Right kidney (tissue), 1 donor: Measurements from ENCODE around the gene ABHD3.
"Not testable (repeated sequence)": the region's sequence is repeated elsewhere in the genome, so short reads cannot be mapped to it uniquely, and the experiment has no call there.

Source experiments
- DNase-seq: peaks from one replicate; pipeline ENCODE4 v3.0.0-alpha.2; 2016

Gene ABHD3

DNA sequence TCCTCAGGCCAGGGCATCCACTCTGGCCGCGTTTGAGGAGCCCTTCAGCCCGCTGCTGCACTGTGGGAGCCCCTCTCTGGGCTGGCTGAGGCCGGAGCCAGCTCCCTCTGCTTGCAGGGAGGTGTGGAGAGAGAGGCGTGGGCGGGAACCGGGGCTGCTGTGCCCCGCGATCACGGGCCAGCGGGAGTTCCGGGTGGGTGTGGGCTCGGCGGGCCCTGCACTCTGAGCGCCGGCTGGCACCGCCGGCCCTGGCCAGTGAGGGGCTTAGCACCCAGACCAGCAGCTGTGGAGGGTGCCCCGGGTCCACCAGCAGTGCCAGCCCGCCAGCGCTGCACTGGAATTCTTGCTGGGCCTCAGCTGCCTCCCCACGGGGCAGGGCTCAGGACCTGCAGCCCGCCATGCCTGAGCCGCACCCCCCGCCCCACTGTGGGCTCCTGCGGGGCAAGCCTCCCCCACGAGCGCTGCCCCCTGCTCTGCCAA lies 1.9 kb upstream of the ABHD3 start:
- DNase-seq = no peak

DNA sequence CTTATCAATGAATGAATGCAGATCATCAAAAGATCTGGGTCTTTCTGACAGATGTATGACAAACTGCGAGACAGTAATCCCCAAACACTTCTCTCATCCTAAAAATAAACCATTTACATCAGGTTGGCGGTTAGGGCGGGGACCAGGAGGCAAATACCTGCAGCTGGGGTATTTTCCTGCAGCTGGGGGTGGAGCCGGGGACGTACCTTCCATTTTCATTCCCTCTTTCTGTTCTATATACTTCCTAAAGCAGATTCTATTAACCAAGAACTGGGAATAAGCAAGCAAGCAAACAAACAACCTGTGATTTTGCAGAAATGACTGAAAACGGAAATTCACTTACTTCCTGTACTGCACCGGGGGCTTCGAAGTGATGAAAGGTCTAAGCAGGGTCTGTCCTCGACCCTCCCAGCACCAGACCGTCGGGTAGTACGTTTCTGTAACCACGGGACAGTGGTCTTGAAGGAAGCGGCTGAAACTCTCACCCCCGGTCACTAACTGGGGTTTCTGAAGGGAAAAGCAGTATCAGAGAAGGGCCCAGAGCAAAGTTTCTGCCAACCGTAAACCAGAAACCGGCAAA lies 1.2 kb downstream of the ABHD3 start:
- no peak for DNase-seq

DNA sequence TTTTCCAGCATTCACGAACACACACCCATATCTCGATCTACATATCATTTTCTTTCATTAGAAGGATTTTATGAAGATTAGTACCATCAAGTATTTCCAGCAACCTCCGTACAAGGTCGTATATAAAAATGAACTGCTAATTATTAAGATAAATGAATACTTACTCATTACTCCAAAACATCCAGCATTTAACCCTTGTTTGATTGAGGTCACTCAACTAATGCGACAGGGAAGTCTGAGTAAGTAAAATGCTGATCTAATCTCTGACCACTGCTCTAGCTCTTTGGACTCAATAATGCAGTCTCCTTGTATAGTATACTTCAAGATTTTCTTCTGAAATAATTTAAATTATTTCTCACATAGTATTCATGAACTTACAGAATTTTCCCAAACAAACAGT lies 2.0 kb downstream of the ABHD3 start:
- no peak for DNase-seq

DNA sequence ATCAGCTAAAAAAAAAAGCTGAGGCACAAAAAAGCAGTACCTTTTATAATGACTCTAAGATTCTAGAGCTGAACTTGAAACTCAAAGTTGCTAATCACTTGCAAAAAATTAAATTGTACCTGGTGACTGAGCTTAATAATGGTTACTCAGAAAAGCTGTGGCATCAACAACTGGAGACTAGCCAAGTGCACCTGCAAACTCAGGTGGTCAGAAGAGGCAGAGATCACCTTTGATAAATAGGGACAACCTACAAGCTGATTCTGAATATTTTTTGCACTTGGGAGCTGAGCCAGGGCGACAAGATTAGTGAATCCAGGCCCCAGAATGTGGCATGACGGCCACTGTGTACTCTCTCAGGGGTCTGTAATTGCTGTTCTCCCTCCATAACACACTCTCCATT lies 3.0 kb downstream of the ABHD3 start:
- no peak for DNase-seq

DNA sequence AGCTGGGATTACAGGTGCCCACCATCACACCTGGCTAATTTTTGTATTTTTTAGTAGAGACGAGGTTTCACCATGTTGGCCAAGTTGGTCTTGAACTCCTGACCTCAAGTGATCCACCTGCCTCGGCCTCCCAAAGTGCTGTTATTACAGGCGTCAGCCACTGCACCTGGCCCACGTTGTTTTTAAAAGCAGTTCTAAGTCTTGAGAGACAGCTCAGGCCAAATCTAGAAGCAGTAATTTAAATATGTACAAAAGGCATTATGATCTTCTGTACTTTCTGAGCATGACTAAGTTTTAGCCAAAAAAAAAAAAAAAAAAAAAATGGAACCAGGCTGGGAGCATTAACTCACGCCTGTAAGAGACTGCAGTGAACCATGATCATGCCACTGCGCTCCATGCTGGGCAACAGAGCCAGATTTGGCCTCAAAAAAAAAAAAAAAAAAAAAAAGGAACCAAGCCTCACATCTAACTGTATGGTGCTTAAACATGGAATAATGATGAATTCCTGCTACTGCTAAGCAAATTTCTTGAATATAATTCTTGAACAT lies 4.0 kb downstream of the ABHD3 start:
- no peak for DNase-seq

DNA sequence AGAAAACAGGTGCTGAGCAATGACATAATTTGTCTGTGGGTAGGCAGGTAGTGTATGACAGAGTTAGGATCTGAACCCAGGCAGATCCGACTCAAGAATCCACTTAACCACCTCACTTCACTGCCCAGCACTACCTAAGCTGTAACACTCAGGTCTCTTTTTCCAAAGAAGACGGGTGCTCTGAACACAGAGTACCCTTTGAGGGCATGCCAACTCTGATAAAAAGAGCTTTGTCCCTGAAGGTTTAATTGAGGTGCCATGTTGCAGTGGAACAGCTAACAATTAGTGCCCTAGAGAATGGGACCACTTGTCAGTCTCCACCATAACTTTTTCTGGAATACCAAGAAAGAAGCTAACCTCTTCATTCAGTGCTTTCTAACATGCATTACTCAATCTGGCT lies 11.3 kb downstream of the ABHD3 start:
- no peak for DNase-seq

DNA sequence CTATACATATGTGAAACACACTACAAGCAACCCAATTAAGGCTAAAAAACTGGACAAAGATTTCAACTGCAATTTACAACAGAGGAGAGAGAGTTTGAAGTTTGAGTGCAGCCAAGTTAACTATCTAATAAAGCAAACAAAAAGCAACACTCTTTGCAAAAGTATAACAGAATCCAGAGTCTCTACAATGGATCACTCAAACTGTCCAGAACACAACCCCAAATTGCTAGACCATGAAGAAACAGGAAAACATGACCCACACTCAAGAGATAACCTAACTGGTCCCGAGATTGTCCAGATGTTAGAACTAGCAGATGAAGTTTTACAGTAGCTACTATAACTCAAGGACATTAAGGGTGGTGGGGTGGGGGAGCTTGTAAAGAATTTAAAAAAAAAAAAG lies 14.8 kb downstream of the ABHD3 start:
- DNase-seq = no peak

DNA sequence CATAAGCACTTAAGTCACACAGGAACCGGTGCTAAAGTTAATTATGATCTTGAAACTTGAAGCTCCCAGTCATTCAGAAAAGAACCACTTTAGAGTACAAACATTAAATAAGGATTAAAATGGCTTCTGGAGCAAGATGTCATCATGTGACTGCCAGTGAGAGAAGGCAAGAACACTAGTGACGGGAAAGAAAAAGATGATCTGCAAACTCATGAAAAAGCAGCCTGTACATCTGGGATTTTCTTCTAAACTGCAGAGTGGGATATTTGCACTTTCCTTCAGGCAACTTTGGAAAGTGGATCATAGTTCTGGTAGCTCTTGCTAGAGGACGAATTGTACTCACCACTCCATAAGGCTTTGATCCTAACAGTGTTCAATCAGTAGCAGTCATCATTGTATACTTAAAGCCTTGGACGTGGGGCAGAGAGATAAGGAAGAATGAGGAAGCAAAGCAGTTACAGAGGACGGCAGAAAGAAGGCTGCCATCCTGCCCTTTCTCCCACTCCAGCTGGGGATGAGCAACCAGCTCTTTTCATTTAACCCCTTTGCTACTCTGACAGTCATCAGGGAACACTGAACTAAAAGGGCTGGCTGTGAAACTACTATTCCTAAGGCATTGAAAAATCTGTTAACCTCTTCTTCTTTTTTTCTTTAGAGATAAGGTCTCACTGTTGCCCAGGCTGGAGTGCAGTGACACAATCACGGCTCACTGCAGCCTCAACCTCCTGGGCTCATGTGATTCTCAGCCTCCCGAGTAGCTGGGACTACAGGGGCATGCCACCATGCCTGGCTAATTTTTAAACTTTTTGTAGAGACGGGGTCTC lies 18.1 kb downstream of the ABHD3 start:
- no peak for DNase-seq

DNA sequence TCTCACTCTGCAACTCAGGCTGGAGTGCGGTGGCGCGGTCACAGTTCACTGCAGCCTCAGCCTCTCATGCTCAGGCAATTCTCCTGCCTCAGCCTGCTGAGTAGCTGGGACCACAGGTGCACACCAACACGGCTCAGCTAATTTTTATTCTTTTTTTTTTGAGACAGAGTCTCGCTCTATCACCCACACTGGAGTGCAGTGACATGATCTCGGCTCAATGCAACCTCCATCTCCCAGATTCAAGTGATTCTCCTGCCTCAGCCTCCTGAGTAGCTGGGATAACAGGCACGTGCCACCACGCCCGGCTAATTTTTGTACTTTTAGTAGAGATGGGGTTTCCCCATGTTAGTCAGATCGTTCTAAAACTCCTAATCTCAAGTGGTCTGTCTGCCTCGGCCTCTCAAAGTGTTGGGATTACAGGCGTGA lies 19.0 kb downstream of the ABHD3 start:
- not testable (repeated sequence) for DNase-seq

DNA sequence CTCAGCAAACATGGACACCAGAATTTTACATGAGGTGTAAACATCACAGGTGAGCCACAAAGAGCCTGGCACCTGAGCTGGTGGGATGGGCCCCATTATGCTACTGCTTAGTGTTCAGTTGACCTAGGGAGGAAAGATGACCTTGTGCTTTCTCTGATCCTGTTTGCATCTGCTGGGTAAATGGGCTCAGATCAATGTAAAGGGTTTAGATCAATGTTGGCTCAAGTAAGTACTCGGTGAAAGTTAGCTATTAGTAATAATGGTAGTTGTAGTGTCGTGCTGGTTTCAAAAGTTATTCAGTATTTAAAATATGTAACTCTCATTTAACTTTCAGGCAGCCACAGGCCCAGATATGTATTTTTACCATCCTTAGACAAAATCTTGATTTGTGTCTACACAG lies 19.8 kb downstream of the ABHD3 start:
- no peak for DNase-seq

DNA sequence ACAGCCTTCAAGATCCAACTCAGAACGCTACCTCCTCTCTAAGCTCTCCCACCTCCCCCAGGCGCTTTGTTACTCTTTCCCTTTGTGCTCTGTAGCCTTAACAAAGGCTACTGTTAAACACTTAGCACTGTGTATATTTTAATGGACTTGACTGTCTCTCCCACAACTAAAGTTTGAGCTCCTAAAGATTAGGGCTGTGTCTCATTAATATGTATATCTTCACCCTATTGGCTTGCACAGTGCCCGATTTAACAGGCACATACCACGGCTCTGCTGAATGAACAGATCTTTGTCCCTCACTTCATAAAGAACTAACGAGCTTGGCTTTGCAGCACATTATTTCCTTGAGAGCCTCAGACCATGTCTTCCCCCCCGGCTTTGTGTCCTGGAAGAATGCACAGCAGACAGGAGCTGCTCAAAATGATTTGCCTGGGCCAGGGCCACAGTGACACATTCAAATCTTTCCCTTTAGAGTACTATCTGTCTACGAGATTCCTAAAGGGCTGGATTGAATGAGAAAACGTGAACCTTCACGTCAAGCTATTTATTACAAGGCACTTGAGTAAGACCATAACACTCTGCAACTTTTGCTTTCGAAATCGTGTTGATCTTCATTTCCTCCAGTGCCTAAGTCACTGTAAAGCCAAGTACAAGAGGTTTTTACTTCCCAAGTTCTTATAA lies 22.1 kb downstream of the ABHD3 start:
- peak; percentile 63 for DNase-seq

DNA sequence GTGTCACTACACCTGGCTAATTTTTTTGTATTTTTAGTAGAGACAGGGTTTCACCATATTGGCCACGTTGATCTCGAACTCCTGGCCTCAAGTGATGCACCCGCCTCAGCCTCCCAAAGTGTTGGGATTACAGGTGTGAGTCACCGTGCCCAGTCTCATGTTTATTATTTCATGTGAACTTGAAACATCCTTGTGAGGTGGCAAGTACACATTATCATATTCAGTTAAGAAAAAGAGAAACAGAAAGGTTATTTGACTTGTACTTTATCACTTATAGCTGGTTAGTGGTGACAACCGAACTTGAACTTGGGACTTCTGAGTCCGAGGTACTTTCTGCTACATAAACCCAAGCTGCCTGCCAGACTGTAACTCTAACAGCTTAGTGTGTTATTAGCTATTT lies 24.4 kb downstream of the ABHD3 start:
- DNase-seq = no peak

DNA sequence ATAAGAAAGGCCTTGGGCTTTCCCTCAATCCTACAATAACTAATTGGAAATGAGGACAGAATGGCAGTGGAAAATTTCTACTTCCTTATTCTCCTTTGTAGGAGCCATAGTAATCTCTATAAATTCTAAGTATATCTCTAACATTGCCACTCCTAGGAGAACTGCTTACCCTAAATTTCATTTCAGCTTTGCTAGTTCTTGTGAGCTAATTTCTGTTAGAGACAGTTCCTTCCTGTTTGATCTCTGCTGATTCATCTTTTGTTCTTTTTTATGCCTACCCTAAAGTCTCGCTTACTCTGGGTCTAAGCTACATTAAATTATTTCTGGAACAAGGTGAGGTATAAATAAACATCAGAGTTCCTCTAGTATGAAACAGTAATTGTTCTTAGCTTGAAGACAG lies 25.7 kb downstream of the ABHD3 start:
- DNase-seq = no peak

DNA sequence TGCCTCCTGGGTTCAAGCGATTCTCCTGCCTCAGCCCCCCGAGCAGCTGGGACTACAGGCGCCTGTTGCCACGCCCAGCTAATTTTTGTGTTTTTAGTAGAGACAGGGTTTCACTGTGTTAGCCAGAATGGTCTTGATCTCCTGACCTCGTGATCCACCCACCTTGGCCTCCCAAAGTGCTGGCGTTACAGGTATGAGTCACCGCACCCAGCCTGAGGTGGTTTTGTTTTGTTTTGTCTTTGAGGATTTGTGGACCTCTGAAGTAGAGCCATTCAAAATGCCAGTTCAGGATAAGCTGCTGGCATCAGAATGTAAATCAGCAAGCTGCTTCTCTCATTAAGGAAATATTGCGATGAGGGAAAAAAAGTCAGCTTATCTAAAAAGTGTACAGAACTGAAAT lies 29.2 kb downstream of the ABHD3 start:
- DNase-seq = not testable (repeated sequence)

DNA sequence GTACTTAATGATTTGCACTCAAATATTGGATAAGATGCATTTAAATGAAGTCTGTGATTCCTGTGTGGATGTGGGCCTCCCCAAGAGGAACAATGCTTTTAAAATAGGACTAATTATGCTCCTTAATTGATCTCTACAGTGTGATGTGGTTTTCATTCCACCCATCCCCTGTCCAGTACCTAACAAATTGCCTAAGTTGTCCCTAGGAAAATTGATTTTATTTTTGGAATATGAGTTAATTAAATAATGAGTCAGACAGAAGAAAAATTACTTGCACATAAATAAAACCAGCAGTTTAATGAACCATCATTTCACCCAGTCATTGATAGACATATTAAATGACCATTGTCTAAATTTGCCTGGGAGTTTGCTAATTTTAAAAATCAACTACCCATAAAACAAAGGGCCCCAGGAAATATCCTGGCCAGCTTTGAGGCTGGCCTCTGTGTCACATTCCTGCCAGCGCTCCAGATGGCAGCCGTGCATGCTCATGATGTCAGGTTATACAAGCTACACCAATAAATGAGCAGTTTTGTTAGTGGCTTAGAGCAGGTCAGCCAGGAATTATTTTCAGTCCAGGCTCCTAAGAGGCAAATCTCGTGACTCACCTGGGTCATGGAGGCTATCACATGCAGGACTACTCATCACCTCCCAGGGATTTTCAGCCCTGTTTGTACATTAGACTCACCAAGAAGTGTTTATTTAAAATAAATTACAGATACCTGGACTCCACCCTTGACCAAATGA lies 31.9 kb downstream of the ABHD3 start:
- no peak for DNase-seq

DNA sequence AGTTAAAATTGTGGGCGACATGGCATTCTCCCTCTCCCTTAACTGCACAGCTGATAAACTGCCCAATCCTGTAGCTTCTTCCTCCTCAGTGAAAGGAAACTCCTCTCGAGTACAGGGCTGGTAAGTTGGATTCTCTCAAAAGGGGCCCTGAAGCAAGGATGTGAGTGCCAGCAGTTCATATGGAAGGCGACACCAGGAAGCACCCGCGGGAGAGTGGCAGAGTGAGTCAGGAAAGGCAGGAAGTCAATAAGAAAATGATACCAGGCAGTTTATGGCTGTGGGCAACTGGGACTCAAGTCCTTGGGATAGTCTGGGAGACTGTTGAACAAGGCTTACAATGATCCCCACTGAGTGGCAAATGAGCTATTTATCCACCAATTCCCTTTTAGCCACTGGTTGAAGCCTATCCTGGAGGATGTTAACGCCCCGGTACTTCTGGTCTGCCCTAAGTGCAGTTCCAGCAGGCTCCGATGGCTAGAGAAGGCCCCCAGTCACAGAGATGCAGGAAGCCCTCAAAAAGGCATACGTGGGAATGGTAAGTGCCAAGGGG lies 34.8 kb downstream of the ABHD3 start:
- no peak for DNase-seq

DNA sequence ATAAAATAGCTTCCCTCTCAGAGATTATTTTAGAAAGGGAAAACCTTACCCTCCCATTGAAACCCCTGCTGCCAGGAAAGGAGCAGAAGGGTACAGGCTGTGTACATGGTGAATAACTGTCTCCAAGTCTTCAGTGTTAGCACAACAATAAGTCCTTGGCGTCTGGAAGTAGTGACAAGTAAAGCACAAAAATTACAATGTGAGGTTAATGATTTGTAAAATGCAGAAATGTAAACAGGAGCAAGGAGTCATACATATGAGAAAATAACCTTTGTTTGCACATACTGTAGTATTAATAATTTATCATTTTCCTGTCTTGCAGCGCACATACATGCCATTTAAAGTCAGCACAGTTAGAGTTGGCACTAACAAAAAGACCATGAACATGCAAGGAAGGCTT lies 40.5 kb downstream of the ABHD3 start:
- no peak for DNase-seq

DNA sequence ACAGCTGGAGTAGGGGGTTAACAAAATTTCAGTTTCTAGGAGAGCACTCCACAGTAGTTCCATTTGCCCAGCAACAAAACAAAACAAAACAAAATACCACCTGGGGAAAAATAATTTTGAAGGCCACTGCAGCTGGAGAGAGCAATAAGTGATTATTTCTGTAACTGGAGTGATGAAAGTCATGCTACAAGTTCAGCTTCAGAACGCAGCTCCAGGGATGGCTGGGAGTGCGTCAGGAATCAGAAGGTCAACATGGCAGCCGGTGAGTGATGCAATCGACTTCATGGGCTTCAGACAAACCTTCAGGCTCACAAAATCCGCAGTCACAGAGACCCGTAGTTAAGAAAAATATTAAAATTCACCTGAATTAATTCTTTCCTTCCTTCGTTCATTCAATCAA lies 41.0 kb downstream of the ABHD3 start:
- no peak for DNase-seq

DNA sequence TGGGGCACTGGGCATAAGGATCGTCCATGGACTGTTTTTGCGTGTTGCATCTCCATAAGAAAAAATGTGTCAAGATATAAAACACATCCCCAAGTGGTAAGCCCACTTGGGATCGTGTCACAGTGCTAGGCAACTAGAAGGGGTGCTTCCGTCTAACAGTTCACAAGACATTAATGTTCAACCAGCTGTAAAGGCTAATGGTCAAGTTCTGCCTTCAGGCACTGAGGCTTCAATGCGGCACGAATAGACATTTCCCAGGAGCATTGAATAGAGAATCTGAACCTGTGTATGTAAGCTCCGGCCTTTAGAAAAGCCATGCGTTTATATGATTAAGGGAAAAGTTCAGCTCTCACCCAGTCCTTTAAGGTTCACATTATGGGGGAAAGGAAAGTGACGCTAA lies 42.0 kb downstream of the ABHD3 start:
- no peak for DNase-seq

DNA sequence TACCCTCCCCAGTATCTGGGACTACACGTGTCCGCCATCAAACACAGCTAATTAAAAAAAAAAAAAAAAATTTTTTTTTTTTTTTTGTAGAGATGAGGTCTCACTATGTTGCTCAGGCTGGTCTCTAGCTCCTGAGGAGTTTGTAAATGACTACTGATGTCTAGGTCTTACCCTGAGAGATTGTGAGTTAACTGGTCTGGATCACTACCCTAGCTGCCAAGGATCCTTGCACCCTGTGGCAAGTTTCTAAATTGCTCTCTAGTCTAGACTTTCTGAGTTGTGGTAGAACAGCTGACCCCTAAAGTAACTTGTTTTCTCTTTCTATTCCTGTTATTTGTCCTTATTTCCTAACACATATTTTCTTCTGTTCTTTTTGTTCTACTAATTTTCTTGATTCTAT lies 44.5 kb downstream of the ABHD3 start:
- DNase-seq = no peak

DNA sequence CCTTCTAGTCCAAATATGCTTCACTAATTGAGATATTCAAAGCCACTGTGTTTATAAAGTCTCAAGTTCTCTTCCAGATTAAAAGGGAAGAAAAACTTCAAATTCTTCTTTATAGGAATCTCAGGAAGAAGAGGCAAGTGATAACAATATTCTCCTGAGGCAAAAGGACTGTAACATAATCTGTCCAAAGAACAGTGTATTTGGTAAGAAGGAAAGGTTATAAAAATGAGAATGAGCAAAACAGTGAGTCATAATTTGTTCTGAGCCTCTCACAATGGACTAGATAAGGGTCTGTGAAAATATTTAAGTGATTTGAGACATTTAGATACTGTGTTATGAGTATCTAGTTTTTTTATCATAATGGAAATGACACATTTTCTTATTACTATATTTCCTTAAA lies 48.2 kb downstream of the ABHD3 start:
- DNase-seq = no peak

DNA sequence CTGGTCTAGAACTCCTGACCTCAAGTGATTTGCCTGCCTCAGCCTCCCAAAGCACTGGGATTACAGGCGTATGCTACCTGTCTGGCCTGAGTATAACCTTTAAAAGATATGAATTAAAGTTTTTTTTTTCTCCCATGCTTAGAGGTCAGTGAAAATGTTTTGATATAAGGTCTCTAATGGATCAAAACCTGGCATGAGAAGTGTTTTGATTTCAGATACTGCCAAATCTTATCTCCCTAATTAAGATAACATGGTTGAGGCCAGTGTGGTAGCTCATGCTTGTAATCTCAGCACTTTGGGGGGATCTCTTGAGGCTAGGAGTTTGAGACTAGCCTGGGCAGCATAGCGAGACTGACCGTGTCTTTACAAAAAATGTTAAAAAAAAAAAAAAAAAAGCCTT lies 51.2 kb downstream of the ABHD3 start:
- DNase-seq = no peak
